Endothelial cell of umbilical vein (primary cell): Measurements from ENCODE around the gene OR10H1. TPM values are rescaled to one million over a fixed set of nuclear protein-coding genes. Genes with fewer than 3 reads are reported as not detected.
"Not testable (repeated sequence)": the region's sequence is repeated elsewhere in the genome, so short reads cannot be mapped to it uniquely, and the experiment has no call there.

Experiments used
- BruUV-seq: library from RNA; stranded (reverse); fragments of 400-500 nt; replicated peaks from 2 replicates; lab custom pipeline; 2021; lab: Mats Ljungman, UMichigan
- CTCF ChIA-PET: fragments of 300-600, 350-600 bp; sonication (Branson Sonifier 250); formaldehyde crosslinking; loops from one replicate; lab custom pipeline; 2021; ENCODE audit warnings: antibody characterized with exemption, inconsistent platforms; lab: Charles Lee
- POLR2A ChIA-PET: fragments of 300-600, 350-600 bp; sonication (Branson Sonifier 250); formaldehyde crosslinking; loops from one replicate; lab custom pipeline; 2021; ENCODE audit warnings: antibody characterized with exemption, inconsistent platforms; lab: Charles Lee
- DNase-seq: peaks from one replicate; pipeline ENCODE4 v3.0.0-alpha.2; 2011; ENCODE audit warnings: low read depth, low spot score
- FAIRE-seq: peaks from 2 replicates; lab custom pipeline; 2011; peaks lifted over from hg19 to GRCh38; lab: Jason Lieb, UNC
- H2AFZ ChIP-seq: 2 replicates; pipeline ENCODE4 v1.6.0; 2012; ENCODE audit warnings: low read depth, low read length, control low read depth, inconsistent platforms
- H3K27ac ChIP-seq: 2 replicates; pipeline ENCODE4 v1.5.1; 2011; ENCODE audit warnings: low read depth, mild to moderate bottlenecking, control low read depth, low read length, moderate library complexity; ENCODE audit not compliant: insufficient read depth
- H3K27me3 ChIP-seq, 2 experiments: 2 replicates each; pipeline versions ENCODE4 v1.6.0 to v1.6.1; 2011; ENCODE audit warnings: low read length in 2 of 2, mixed read lengths in 1 of 2; ENCODE audit not compliant: control insufficient read depth in 2 of 2, insufficient read depth in 2 of 2
- H3K36me3 ChIP-seq, 2 experiments: 2 replicates in 1 of 2; 3 replicates in 1 of 2; pipeline ENCODE4 v1.5.1; 2011; ENCODE audit warnings: low read length in 2 of 2, mild to moderate bottlenecking in 1 of 2, moderate library complexity in 1 of 2; ENCODE audit not compliant: control insufficient read depth in 2 of 2, insufficient read depth in 2 of 2; ENCODE audit errors: extremely low read depth in 1 of 2
- H3K4me1 ChIP-seq: 3 replicates; pipeline ENCODE4 v1.5.1; 2011; ENCODE audit warnings: mild to moderate bottlenecking, low read length; ENCODE audit not compliant: control insufficient read depth, insufficient read depth; ENCODE audit errors: extremely low read depth
- H3K4me2 ChIP-seq: 2 replicates; pipeline ENCODE4 v1.6.1; 2011; ENCODE audit warnings: low read length, control low read depth, mixed read lengths; ENCODE audit not compliant: insufficient read depth
- H3K4me3 ChIP-seq, 3 experiments: fragments of 200-600 bp in 1 of 3; sonication (generic), shearing (Covaris generic) in 1 of 3; replicated peaks in 1 of 3; 2 replicates each; pipeline ENCODE4 v1.5.1; 2011 to 2016; ENCODE audit warnings: control low read depth in 3 of 3, low read length in 3 of 3, mild to moderate bottlenecking in 2 of 3, inconsistent platforms in 1 of 3, low read depth in 1 of 3, moderate library complexity in 1 of 3; ENCODE audit not compliant: insufficient read depth in 1 of 3
- H3K79me2 ChIP-seq: 2 replicates; pipeline ENCODE4 v1.6.0; 2012; ENCODE audit warnings: low read length, inconsistent platforms; ENCODE audit not compliant: control insufficient read depth, insufficient read depth
- H3K9ac ChIP-seq: replicated peaks from 2 replicates; pipeline ENCODE3; 2011; ENCODE audit warnings: low read length, control low read depth; ENCODE audit not compliant: insufficient read depth; ENCODE audit errors: extremely low read depth
- H3K9me1 ChIP-seq: replicated peaks from 3 replicates; pipeline ENCODE4 v1.6.0; 2011; ENCODE audit warnings: mild to moderate bottlenecking, low read length; ENCODE audit not compliant: control insufficient read depth, insufficient read depth; ENCODE audit errors: extremely low read depth
- H3K9me3 ChIP-seq: replicated peaks from 2 replicates; pipeline ENCODE4 v1.5.1; 2012; ENCODE audit warnings: low read length, inconsistent platforms; ENCODE audit not compliant: control insufficient read depth, insufficient read depth
- H4K20me1 ChIP-seq: replicated peaks from 2 replicates; pipeline ENCODE3; 2011; ENCODE audit warnings: mild to moderate bottlenecking, low read length; ENCODE audit not compliant: control insufficient read depth, insufficient read depth; ENCODE audit errors: extremely low read depth
- EZH2 ChIP-seq: IDR thresholded peaks from 2 replicates; pipeline ENCODE4 v1.6.1; 2012; ENCODE audit warnings: borderline replicate concordance, low read depth, mild to moderate bottlenecking, moderate library complexity, low read length, inconsistent platforms; ENCODE audit not compliant: severe bottlenecking
- GATA2 ChIP-seq: IDR thresholded peaks from 2 replicates; pipeline ENCODE4 v1.7.0; 2011; ENCODE audit warnings: low read depth, mild to moderate bottlenecking, moderate library complexity, mixed read lengths, low read length; ENCODE audit not compliant: insufficient read length, insufficient read depth
- MAX ChIP-seq: IDR thresholded peaks from 2 replicates; pipeline ENCODE4 v1.6.1; 2011; ENCODE audit not compliant: insufficient read depth, insufficient read length
- MYC ChIP-seq: IDR thresholded peaks from one replicate; pipeline ENCODE4 v1.6.1; 2011; ENCODE audit warnings: mild to moderate bottlenecking, low read depth, low read length
- POLR2AphosphoS5 ChIP-seq: IDR thresholded peaks from 2 replicates; pipeline ENCODE4 v1.6.1; 2012; ENCODE audit warnings: low read depth, mild to moderate bottlenecking, control low read depth, low read length, moderate library complexity; ENCODE audit not compliant: insufficient read depth
- dilution Hi-C: fragments of 300-500 bp; cut with MboI; formaldehyde crosslinking; loops from one replicate; pipeline ENCODE4 v1.15.0; 2019; ENCODE audit warnings: low sequenced_read_pairs; ENCODE audit not compliant: extremely low pct_ligation_motif_present
- intact Hi-C: fragments of 100-400 bp; cut with micrococcal nuclease; formaldehyde crosslinking; loops from one replicate; pipeline ENCODE4 v1.10.0; 2022
- polyA plus RNA-seq, 4 experiments: library from polyadenylated mRNA; depleted of rRNA in 3 of 4; stranded (reverse) in 3 of 4; unstranded in 1 of 4; fragments of >200 nt; gene quantifications; 2 replicates each; pipeline versions ENCODE4 v1.2.1 to v1.2.3, GENCODE V29; 2011 to 2012; ENCODE audit warnings: missing spikeins in 1 of 4
- total RNA-seq: library from RNA; stranded (reverse); gene quantifications from 2 replicates; pipeline ENCODE4 v1.2.3, GENCODE V29; 2021

OR10H1 gene
- total and polyA plus RNA-seq, 2 donors (not counting 3 experiments of a cell fraction or from before 2014, with no cell fraction given) = not detected

- H2AFZ ChIP-seq = no peak overlapping the region
- H3K4me2 ChIP-seq = no peak overlapping the region
- H3K27ac ChIP-seq = no peak overlapping the region
- intact Hi-C loops (no loop called here), dilution Hi-C loops (no loop called here)
- no peak for FAIRE-seq
- H3K4me3 ChIP-seq = no peak overlapping the region
- no peaks in the 10 kb centered on the region for H3K9me3 ChIP-seq
- POLR2A ChIA-PET = no interaction called here
- DNase-seq = no peak
- TF ChIP-seq MAX (no peak), GATA2 (no peak), POLR2AphosphoS5 (no peak), EZH2 (no peak), MYC (no peak)
- H3K36me3 ChIP-seq = no peaks in the 10 kb centered on the region
- H3K79me2 ChIP-seq = no peaks in the 10 kb centered on the region
- H3K9me1 ChIP-seq = no peaks in the 10 kb centered on the region
- H4K20me1 ChIP-seq = no peaks in the 10 kb centered on the region
- no peaks in the 10 kb centered on the region for H3K4me1 ChIP-seq
- no peak overlapping the region for H3K9ac ChIP-seq
- no peaks in the 10 kb centered on the region for H3K27me3 ChIP-seq
- CTCF ChIA-PET = no interaction called here
- no TSS peak for BruUV-seq
Measured at GRCh38 chr19:15846923-15847322, 31.5 kb upstream of the OR10H1 start.

- H3K4me1 ChIP-seq, H3K9ac ChIP-seq, intact Hi-C loops, H4K20me1 ChIP-seq, H3K79me2 ChIP-seq, H3K9me1 ChIP-seq, POLR2A ChIA-PET, BruUV-seq, H2AFZ ChIP-seq, FAIRE-seq, DNase-seq, H3K27me3 ChIP-seq, H3K9me3 ChIP-seq, dilution Hi-C loops, H3K27ac ChIP-seq, H3K4me2 ChIP-seq, H3K4me3 ChIP-seq, H3K36me3 ChIP-seq: not testable (repeated sequence)
- CTCF ChIA-PET = interaction anchor here (0.6 kb wide), 1 partner anchor 63 kb away, joined by 3 read pairs; no protein-coding TSS in a partner anchor
Measured at GRCh38 chr19:15843894-15844222, 28.4 kb upstream of the OR10H1 start.
